HPDE6-E6E7 (cell line): ENCODE results near the gene OR4C15.

Experiments used
- DNase-seq: peaks from one replicate; pipeline ENCODE4 v3.0.0; 2011; ENCODE audit warnings: missing footprints; ENCODE audit errors: extremely low spot score

OR4C15 gene

DNA sequence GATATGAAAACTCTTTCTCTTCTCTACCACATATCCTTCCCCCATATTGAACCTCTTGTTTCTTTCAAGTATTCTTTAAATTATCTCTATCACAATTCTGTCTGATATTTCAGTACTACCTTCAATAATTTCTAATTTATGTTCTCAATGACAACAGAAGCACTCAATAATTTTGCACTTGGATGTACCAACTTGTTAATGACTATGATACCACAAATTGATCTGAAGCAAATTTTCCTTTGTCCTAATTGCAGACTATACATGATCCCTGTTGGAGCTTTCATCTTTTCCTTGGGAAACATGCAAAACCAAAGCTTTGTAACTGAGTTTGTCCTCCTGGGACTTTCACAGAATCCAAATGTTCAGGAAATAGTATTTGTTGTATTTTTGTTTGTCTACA, at the start of gene OR4C15:
Gene OR4C15, plus strand, starts transcription at position 301 of the 400 bp plus-strand sequence. Its CDS starts 0 bp downstream, at position 301.
- DNase-seq: no peak

DNA sequence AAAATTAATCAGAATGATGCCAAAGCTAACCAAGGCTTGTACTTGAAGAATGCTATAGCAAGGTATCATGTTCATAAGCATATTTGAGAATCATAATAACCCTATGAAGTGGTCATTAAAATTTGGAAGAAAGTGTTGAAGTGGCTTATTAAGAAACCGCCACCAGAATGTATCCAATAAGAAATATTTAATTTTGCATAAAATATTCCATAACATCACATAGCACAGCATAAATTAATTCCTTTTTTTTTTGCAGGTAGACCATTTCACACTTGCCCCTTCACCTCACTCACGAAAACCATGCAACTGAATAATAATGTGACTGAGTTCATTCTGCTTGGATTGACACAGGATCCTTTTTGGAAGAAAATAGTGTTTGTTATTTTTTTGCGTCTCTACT, 17.6 kb downstream of the OR4C15 start, which contains the start of gene OR4C16:
Gene OR4C16, plus strand, starts transcription at position 301 of the 400 bp plus-strand sequence. Its CDS starts 0 bp downstream, at position 301.
- DNase-seq: no peak

DNA sequence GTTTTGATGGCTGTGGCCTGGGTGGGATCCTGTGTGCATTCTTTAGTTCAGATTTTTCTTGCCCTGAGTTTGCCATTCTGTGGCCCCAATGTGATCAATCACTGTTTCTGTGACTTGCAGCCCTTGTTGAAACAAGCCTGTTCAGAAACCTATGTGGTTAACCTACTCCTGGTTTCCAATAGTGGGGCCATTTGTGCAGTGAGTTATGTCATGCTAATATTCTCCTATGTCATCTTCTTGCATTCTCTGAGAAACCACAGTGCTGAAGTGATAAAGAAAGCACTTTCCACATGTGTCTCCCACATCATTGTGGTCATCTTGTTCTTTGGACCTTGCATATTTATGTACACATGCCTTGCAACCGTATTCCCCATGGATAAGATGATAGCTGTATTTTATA, 18.3 kb downstream of the OR4C15 start:
- no peak for DNase-seq
